Left lung (tissue), 10 donors: ENCODE data around the gene ATP8A2. TPM values are rescaled to one million over a fixed set of nuclear protein-coding genes. Genes with fewer than 3 reads are reported as not detected.
"Not testable (repeated sequence)": the region's sequence is repeated elsewhere in the genome, so short reads cannot be mapped to it uniquely, and the experiment has no call there.

ENCODE experiments used
- ATAC-seq: fragments of 200-7000 bp; cut with Tn5 transposase; one replicate; pipeline ENCODE4 v1.9.1; 2020; ENCODE audit warnings: moderate library complexity
- DNase-seq, 4 donors: peaks; one replicate each; pipeline ENCODE4 v3.0.0-alpha.2; 2013 to 2020
- H3K27ac ChIP-seq, 2 donors: fragments of 200-600 bp; sonication (generic) in 1 of 2; one replicate each; pipeline versions ENCODE4 v1.5.0 to v1.8.0; 2020 to 2021
- H3K27me3 ChIP-seq, 2 donors: fragments of 200-600 bp; sonication (generic) in 1 of 2; one replicate each; pipeline versions ENCODE4 v1.5.0 to v1.8.0; 2020 to 2021
- H3K36me3 ChIP-seq, 2 donors: fragments of 200-600 bp; sonication (generic) in 1 of 2; one replicate each; pipeline versions ENCODE4 v1.5.0 to v1.8.0; 2020 to 2021
- H3K4me1 ChIP-seq, 2 donors: fragments of 200-600 bp; one replicate each; pipeline ENCODE4 v1.8.0; 2021
- H3K4me3 ChIP-seq, 2 donors: fragments of 200-600 bp; sonication (generic) in 1 of 2; one replicate each; pipeline versions ENCODE4 v1.5.0 to v1.8.0; 2020 to 2021; ENCODE audit warnings: mild to moderate bottlenecking in 1 of 2
- H3K9me3 ChIP-seq, 2 donors: fragments of 200-600 bp; sonication (generic) in 1 of 2; one replicate each; pipeline versions ENCODE4 v1.5.0 to v1.8.0; 2020 to 2021
- intact Hi-C, 2 donors: fragments of 100-400 bp; cut with DNase I; formaldehyde crosslinking; loops; one replicate each; pipeline versions ENCODE4 v1.11.2 to v1.14.2; 2022
- polyA plus RNA-seq, 6 donors: library from polyadenylated mRNA; unstranded; fragments of 120-200 nt; gene quantifications; one replicate each; pipeline ENCODE4 v1.2.1, GENCODE V29; 2013; ENCODE audit not compliant: insufficient read length in 6 of 6
- total RNA-seq, 2 donors: library from RNA; stranded (reverse); fragmentation: NEBNext Ultra II Directional; extraction: Animal tissue kit (Norgen Biotek cat#: 25700); gene quantifications; one replicate each; pipeline ENCODE4 v1.2.1, GENCODE V29; 2021
- TF ChIP-seq, protein P1 (sequence below), 2 donors: fragments of 200-600 bp; sonication (generic) in 1 of 2; IDR thresholded peaks; one replicate each; pipeline versions ENCODE4 v1.5.0 to v1.8.0; 2021; ENCODE audit warnings: antibody characterized with exemption in 2 of 2
- donor health status: DM: no; HTN: yes; CAD: no.
- donor health status: DM: no; HTN: no; CAD: no.

ATP8A2 gene
- total and polyA plus RNA-seq, 8 donors: 1.1 to 13.4 (median 9.6) TPM

DNA sequence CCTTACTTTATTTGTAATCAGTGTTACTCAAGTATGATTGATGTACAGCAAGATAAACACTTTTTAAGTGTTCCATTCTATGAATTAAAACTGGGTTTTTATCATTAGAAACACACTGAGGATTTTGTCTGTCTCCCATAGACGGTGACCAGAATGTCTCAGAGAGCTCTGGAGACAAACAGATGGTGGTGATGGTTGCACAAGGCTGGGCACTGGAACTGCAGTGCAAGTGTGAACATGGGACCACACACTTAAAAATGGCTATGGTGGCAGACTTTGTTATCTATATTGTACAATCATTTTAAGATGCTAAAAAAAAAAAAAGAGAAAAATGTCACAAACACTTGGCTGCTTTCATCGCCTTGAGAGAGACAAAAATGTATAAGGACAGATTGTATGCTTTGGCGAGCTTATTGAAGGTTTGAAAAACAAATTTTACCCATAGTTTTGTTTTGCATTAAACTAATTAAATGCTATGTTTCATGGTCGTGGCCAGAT is 407.1 kb downstream of the ATP8A2 start:
- Histone ChIP-seq H3K4me1 (no peaks in the 10 kb centered on the region), H3K36me3 (no peaks in the 10 kb centered on the region), H3K27me3 (no peaks in the 10 kb centered on the region), H3K9me3 (no peaks in the 10 kb centered on the region), H3K27ac (no peak overlapping the region), H3K4me3 (no peak overlapping the region)
- intact Hi-C loops: no loop called here
- no peak for ATAC-seq
- no peak for DNase-seq
- TF ChIP-seq, protein P1, sequence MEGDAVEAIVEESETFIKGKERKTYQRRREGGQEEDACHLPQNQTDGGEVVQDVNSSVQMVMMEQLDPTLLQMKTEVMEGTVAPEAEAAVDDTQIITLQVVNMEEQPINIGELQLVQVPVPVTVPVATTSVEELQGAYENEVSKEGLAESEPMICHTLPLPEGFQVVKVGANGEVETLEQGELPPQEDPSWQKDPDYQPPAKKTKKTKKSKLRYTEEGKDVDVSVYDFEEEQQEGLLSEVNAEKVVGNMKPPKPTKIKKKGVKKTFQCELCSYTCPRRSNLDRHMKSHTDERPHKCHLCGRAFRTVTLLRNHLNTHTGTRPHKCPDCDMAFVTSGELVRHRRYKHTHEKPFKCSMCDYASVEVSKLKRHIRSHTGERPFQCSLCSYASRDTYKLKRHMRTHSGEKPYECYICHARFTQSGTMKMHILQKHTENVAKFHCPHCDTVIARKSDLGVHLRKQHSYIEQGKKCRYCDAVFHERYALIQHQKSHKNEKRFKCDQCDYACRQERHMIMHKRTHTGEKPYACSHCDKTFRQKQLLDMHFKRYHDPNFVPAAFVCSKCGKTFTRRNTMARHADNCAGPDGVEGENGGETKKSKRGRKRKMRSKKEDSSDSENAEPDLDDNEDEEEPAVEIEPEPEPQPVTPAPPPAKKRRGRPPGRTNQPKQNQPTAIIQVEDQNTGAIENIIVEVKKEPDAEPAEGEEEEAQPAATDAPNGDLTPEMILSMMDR (IDR thresholded peaks at IDR 0.05): no peak

DNA sequence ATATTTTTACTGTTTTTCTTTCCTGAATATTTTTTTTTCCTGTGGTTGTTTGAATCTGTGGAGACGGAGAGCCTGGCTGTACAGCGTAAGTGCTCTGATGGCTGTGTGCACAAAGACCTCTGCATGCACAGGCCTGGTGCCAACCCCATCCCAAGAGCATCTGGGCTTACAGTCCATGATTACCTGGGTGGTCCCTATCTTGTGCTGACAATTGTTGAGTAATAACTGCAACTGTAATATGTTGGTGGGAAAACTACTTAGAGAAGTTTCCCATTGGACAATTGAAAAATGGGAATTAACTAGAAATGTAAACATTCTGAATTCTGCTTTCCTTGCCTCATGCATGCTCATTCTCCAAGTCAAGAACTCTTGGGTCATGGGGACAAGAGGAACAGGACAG is 411.3 kb downstream of the ATP8A2 start:
- no peak overlapping the region for H3K27ac ChIP-seq
- ATAC-seq: no peak
- H3K36me3 ChIP-seq: no peaks in the 10 kb centered on the region
- intact Hi-C loops: no loop called here
- no peaks in the 10 kb centered on the region for H3K27me3 ChIP-seq
- H3K9me3 ChIP-seq: no peaks in the 10 kb centered on the region
- H3K4me3 ChIP-seq: no peak overlapping the region
- H3K4me1 ChIP-seq: no peaks in the 10 kb centered on the region
- peak in 1 of 4 donors; percentile 24 for DNase-seq
- TF ChIP-seq, protein P1 (IDR thresholded peaks at IDR 0.05): no peak

DNA sequence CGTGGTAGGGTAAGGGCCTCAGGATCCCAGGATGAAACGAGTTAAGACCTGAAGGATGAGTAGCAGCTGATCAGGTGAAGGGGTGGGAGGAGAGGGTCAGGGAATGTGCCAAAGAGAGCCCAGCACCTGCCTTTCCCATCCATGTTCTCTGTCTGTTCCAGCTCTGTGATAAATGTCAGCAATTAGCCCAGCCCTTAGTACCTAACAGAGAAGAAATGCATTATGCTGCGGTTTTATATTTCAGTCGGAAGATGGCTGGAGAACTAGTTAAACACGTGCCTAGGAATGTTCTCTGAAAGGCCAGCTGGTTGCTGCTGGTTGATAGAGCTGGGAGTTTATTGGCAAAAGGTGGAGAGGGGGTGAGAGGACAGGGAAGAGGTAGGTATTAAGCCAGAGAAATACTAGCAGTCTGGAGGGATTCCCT is 411.8 kb downstream of the ATP8A2 start:
- H3K27me3 ChIP-seq: no peaks in the 10 kb centered on the region
- no peak for DNase-seq
- H3K36me3 ChIP-seq: no peaks in the 10 kb centered on the region
- TF ChIP-seq, protein P1 (IDR thresholded peaks at IDR 0.05): no peak
- no peaks in the 10 kb centered on the region for H3K4me1 ChIP-seq
- no peak for ATAC-seq
- H3K9me3 ChIP-seq: no peaks in the 10 kb centered on the region
- H3K4me3 ChIP-seq: no peak overlapping the region
- H3K27ac ChIP-seq: no peak overlapping the region
- intact Hi-C loops: no loop called here

DNA sequence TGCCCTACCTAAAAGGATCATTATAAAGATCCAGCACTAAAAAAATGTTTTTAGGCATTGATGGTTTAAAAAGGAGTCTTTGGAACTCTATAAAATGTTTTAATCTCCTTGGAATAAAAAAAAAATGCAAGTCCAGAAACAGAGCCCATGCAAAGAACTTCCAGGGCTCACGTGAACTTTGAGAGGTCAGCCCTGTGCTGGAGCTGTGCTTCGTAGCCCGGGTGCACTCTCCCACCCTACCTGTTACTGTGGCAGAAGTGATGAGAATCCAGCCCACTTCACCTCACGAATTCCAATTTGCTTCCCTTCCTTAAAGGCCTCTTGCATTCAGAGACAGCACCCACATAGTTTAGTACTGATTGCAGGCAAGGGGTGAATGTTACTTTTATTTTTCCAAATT is 412.3 kb downstream of the ATP8A2 start:
- no peak for ATAC-seq
- TF ChIP-seq, protein P1 (IDR thresholded peaks at IDR 0.05): no peak
- DNase-seq: no peak
- Histone ChIP-seq H3K4me3 (no peak overlapping the region), H3K36me3 (no peaks in the 10 kb centered on the region), H3K9me3 (no peaks in the 10 kb centered on the region), H3K4me1 (no peaks in the 10 kb centered on the region), H3K27me3 (no peaks in the 10 kb centered on the region), H3K27ac (no peak overlapping the region)
- intact Hi-C loops: no loop called here

DNA sequence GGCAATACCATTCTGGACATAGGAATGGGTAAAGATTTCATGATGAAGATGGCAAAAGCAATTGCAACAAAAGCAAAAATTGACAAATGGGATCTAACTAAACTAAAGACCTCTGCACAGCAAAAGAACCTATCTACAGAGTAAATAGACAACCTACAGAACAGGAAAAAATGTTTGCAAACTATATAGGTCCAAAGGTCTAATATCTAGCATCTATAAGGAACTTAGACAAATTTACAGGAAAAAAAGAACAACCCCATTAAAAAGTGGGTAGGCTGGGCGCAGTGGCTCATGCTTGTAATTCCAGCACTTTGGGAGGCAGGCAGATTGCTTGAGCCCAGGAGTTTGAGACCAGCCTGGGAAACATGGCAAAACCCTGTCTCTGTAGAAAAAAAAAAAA is 418.4 kb downstream of the ATP8A2 start:
- DNase-seq, ATAC-seq, intact Hi-C loops, H3K36me3 ChIP-seq, H3K4me3 ChIP-seq, H3K9me3 ChIP-seq, H3K4me1 ChIP-seq, H3K27me3 ChIP-seq, H3K27ac ChIP-seq: not testable (repeated sequence)

DNA sequence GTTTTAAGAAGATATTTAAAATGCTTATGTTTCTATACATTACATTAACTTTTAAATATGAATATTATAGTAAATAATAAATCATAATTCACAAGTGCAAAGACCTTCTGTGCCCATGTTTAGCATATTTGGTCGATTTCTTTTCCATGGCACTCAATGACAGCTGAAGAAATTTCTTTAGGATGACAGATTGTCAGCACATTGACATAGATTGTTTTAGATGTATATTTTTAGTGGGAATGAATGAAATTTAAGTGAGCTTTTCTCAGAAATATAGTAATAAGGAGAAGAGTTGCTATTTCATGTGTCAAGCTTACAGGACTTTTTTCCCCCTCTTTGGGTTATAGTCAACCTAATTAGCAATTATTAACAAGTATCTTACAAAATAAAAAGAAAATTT is 423.5 kb downstream of the ATP8A2 start:
- H3K27ac ChIP-seq: no peak overlapping the region
- H3K4me1 ChIP-seq: no peaks in the 10 kb centered on the region
- intact Hi-C loops: no loop called here
- DNase-seq (no peak), ATAC-seq (no peak)
- H3K9me3 ChIP-seq: no peaks in the 10 kb centered on the region
- no peaks in the 10 kb centered on the region for H3K36me3 ChIP-seq
- H3K27me3 ChIP-seq: no peaks in the 10 kb centered on the region
- TF ChIP-seq, protein P1 (IDR thresholded peaks at IDR 0.05): no peak
- no peak overlapping the region for H3K4me3 ChIP-seq
